WTC11 (cell line): ENCODE measurements around the gene SLFN5. TPM values are rescaled to one million over a fixed set of nuclear protein-coding genes. Genes with fewer than 3 reads are reported as not detected.

ENCODE experiments used
- ATAC-seq: fragments of 200-7000 bp; cut with Tn5 transposase; 2 replicates; pipeline ENCODE4 v1.10.0; 2021; ENCODE audit warnings: mild to moderate bottlenecking, moderate library complexity
- CTCF ChIA-PET: fragments of 300-600 bp; sonication (Branson Sonifier 250); formaldehyde crosslinking; loops from one replicate; lab custom pipeline; 2021; ENCODE audit warnings: antibody characterized with exemption; lab: Charles Lee
- POLR2A ChIA-PET: fragments of 350-600 bp; sonication (Branson Sonifier 250); formaldehyde crosslinking; loops from one replicate; lab custom pipeline; 2021; ENCODE audit warnings: antibody characterized with exemption; lab: Charles Lee
- DNase-seq: peaks from one replicate; pipeline ENCODE4 v3.0.0; 2021; ENCODE audit warnings: low spot score
- H3K27ac Mint-ChIP-seq: 2 replicates; pipeline ENCODE4 v1.8.0; 2021; ENCODE audit warnings: mixed read lengths
- H3K27me3 Mint-ChIP-seq: 2 replicates; pipeline ENCODE4 v1.8.0; 2021; ENCODE audit warnings: low read depth, mild to moderate bottlenecking, moderate library complexity, mixed read lengths
- H3K36me3 Mint-ChIP-seq: 2 replicates; pipeline ENCODE4 v1.8.0; 2021; ENCODE audit warnings: mixed read lengths
- H3K4me1 Mint-ChIP-seq: 2 replicates; pipeline ENCODE4 v1.8.0; 2022; ENCODE audit warnings: mixed read lengths
- H3K4me3 Mint-ChIP-seq: 2 replicates; pipeline ENCODE4 v1.8.0; 2021; ENCODE audit warnings: mild to moderate bottlenecking, moderate library complexity, mixed read lengths
- H3K9me3 Mint-ChIP-seq: 2 replicates; pipeline ENCODE4 v1.8.0; 2021; ENCODE audit warnings: mixed read lengths
- ELF4 ChIP-seq: sonication (generic); formaldehyde crosslinking; IDR thresholded peaks from 2 replicates; pipeline ENCODE4 v1.8.1; 2022; ENCODE audit warnings: low read depth, mild to moderate bottlenecking, moderate library complexity, missing genetic modification reagents
- ETV6 ChIP-seq: sonication (generic); formaldehyde crosslinking; IDR thresholded peaks from 2 replicates; pipeline ENCODE4 v1.8.1; 2022; ENCODE audit warnings: mild to moderate bottlenecking, missing genetic modification reagents
- FOXP1 ChIP-seq: sonication (generic); formaldehyde crosslinking; IDR thresholded peaks from 2 replicates; pipeline ENCODE4 v1.8.0; 2022; ENCODE audit warnings: missing genetic modification reagents, mild to moderate bottlenecking, moderate library complexity, borderline replicate concordance
- JUN ChIP-seq: sonication (generic); formaldehyde crosslinking; IDR thresholded peaks from 2 replicates; pipeline ENCODE4 v1.8.0; 2023; ENCODE audit warnings: mild to moderate bottlenecking, missing genetic modification reagents
- MXD4 ChIP-seq: fragments of 250-450 bp; sonication (Bioruptor Pico); IDR thresholded peaks from 2 replicates; pipeline ENCODE4 v1.8.0; 2021; ENCODE audit warnings: mild to moderate bottlenecking, moderate library complexity, borderline replicate concordance
- NR3C1 ChIP-seq: sonication (generic); formaldehyde crosslinking; conservative IDR thresholded peaks from 2 replicates; pipeline ENCODE4 v1.8.1; 2023; ENCODE audit warnings: low read depth, mild to moderate bottlenecking, missing genetic modification reagents
- RORB ChIP-seq: fragments of 250-450 bp; sonication (Bioruptor Pico); IDR thresholded peaks from 2 replicates; pipeline ENCODE4 v1.9.0; 2021; ENCODE audit warnings: mild to moderate bottlenecking
- SMAD3 ChIP-seq: sonication (generic); formaldehyde crosslinking; IDR thresholded peaks from 2 replicates; pipeline ENCODE4 v1.8.0; 2022; ENCODE audit warnings: missing genetic modification reagents, mild to moderate bottlenecking, borderline replicate concordance
- SP1 ChIP-seq: sonication (generic); formaldehyde crosslinking; conservative IDR thresholded peaks from 2 replicates; pipeline ENCODE4 v1.8.1; 2022; ENCODE audit warnings: missing genetic modification reagents
- TCF7 ChIP-seq: sonication (generic); formaldehyde crosslinking; IDR thresholded peaks from 2 replicates; pipeline ENCODE4 v1.8.0; 2022; ENCODE audit warnings: mild to moderate bottlenecking, low read depth, missing genetic modification reagents, moderate library complexity
- TEAD1 ChIP-seq: sonication (generic); formaldehyde crosslinking; IDR thresholded peaks from 2 replicates; pipeline ENCODE4 v1.8.0; 2022; ENCODE audit warnings: mild to moderate bottlenecking, missing genetic modification reagents
- TP53 ChIP-seq: sonication (generic); formaldehyde crosslinking; IDR thresholded peaks from 2 replicates; pipeline ENCODE4 v1.8.1; 2023; ENCODE audit warnings: mild to moderate bottlenecking, missing genetic modification reagents
- ZNF138 ChIP-seq: sonication (generic); formaldehyde crosslinking; conservative IDR thresholded peaks from 2 replicates; pipeline ENCODE4 v1.8.1; 2022; ENCODE audit warnings: mild to moderate bottlenecking, moderate library complexity, missing genetic modification reagents
- ZNF232 ChIP-seq: sonication (generic); formaldehyde crosslinking; IDR thresholded peaks from 2 replicates; pipeline ENCODE4 v1.8.0; 2022; ENCODE audit warnings: mild to moderate bottlenecking, missing genetic modification reagents
- ZNF263 ChIP-seq: sonication (generic); formaldehyde crosslinking; IDR thresholded peaks from 2 replicates; pipeline ENCODE4 v1.8.1; 2022; ENCODE audit warnings: low read depth, mild to moderate bottlenecking, moderate library complexity, missing genetic modification reagents
- ZNF416 ChIP-seq: fragments of 250-450 bp; sonication (Bioruptor Pico); IDR thresholded peaks from 2 replicates; pipeline ENCODE4 v1.9.0; 2021; ENCODE audit warnings: mild to moderate bottlenecking, inconsistent platforms
- total RNA-seq: library from RNA; stranded (reverse); gene quantifications from 3 replicates; pipeline ENCODE4 v1.2.3, GENCODE V29; 2021
- TF ChIP-seq, protein P1 (sequence below): sonication (generic); formaldehyde crosslinking; IDR thresholded peaks from 2 replicates; pipeline ENCODE4 v1.8.1; 2022; ENCODE audit warnings: mild to moderate bottlenecking, moderate library complexity, missing genetic modification reagents
- TF ChIP-seq, protein P2 (sequence below): sonication (generic); formaldehyde crosslinking; IDR thresholded peaks from 2 replicates; pipeline ENCODE4 v1.8.1; 2022; ENCODE audit warnings: low read depth, missing genetic modification reagents, borderline replicate concordance
- TF ChIP-seq, protein P3 (sequence below): sonication (generic); formaldehyde crosslinking; IDR thresholded peaks from 2 replicates; pipeline ENCODE4 v1.8.0; 2022; ENCODE audit warnings: mild to moderate bottlenecking, missing genetic modification reagents
- TF ChIP-seq, protein P4 (sequence below): fragments of 250-450 bp; sonication (Bioruptor Pico); IDR thresholded peaks from 2 replicates; pipeline ENCODE4 v2.1.2; 2022; ENCODE audit warnings: mild to moderate bottlenecking, moderate library complexity
- TF ChIP-seq, protein P5 (sequence below): fragments of 250-450 bp; sonication (Bioruptor Pico); IDR thresholded peaks from 2 replicates; pipeline ENCODE4 v1.9.0; 2021; ENCODE audit warnings: mild to moderate bottlenecking

SLFN5 gene
- total RNA-seq, 1 experiment from 2014 or later: 7.6 TPM

DNA sequence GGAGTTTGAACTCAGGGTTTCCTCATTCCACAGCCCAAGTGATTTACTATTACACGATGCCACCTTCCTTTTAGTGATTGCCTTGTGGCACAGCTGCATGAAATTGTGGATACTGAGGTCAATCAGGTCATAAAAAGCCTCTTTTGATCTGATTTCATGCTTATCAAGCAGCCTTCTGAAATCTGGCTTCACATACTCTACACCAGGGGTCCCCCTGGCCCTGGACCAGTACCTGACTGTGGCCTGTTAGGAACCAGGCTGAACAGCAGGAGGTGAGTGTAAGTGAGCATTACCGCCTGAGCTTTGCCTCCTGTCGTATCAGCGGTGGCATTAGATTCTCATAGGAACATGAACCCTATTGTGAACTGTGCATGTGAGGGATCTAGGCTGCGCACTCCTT, 13.8 kb downstream of the SLFN5 start:
- CTCF ChIA-PET: interaction anchor here (1.0 to 1.5 kb wide), 2 partner anchors 56 to 283 kb away, joined by 5 to 6 read pairs; no protein-coding TSS in a partner anchor
- 0 out of 2 replicates have a peak, but pooled peaks cover 4% of the 10 kb centered on the region for H3K4me1 Mint-ChIP-seq

DNA sequence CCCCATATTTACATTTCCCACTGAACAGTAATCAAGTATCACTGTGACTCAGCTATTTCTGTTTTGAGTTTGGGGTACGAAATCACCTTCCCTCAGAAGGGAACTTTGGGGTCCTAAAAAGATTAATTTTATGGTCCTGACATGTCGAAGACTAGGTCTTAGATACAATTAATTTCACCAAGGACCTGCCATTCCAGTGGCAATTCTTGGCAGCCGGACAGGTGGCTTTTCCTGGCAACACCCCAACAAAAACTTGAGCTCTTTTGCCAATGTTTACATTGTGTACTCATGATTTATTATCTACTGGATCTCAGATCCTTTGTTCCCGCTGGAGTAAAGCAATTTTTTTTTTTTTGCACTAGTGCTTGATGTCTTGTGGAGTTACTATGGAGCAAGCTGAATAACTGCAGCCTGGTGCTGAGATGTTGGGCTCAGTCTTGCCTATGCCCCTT, 14.4 kb downstream of the SLFN5 start:
- TF ChIP-seq ETV6 (CRISPR knock-in tag) (no peak), FOXP1 (CRISPR knock-in tag) (no peak), MXD4 (no peak), TEAD1 (no peak), SMAD3 (no peak), SP1 (CRISPR knock-in tag) (no peak), JUN (CRISPR knock-in tag) (no peak), NR3C1 (CRISPR knock-in tag) (no peak), ZNF138 (CRISPR knock-in tag) (no peak), RORB (CRISPR knock-in tag) (no peak), TP53 (CRISPR knock-in tag) (no peak), ZNF416 (CRISPR knock-in tag) (no peak), ZNF263 (no peak), ZNF232 (CRISPR knock-in tag) (no peak)
- TF ChIP-seq, protein P1, sequence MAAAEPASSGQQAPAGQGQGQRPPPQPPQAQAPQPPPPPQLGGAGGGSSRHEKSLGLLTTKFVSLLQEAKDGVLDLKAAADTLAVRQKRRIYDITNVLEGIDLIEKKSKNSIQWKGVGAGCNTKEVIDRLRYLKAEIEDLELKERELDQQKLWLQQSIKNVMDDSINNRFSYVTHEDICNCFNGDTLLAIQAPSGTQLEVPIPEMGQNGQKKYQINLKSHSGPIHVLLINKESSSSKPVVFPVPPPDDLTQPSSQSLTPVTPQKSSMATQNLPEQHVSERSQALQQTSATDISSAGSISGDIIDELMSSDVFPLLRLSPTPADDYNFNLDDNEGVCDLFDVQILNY (CRISPR knock-in tag): no peak
- TF ChIP-seq, protein P2, sequence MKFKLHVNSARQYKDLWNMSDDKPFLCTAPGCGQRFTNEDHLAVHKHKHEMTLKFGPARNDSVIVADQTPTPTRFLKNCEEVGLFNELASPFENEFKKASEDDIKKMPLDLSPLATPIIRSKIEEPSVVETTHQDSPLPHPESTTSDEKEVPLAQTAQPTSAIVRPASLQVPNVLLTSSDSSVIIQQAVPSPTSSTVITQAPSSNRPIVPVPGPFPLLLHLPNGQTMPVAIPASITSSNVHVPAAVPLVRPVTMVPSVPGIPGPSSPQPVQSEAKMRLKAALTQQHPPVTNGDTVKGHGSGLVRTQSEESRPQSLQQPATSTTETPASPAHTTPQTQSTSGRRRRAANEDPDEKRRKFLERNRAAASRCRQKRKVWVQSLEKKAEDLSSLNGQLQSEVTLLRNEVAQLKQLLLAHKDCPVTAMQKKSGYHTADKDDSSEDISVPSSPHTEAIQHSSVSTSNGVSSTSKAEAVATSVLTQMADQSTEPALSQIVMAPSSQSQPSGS: no peak
- TF ChIP-seq, protein P3, sequence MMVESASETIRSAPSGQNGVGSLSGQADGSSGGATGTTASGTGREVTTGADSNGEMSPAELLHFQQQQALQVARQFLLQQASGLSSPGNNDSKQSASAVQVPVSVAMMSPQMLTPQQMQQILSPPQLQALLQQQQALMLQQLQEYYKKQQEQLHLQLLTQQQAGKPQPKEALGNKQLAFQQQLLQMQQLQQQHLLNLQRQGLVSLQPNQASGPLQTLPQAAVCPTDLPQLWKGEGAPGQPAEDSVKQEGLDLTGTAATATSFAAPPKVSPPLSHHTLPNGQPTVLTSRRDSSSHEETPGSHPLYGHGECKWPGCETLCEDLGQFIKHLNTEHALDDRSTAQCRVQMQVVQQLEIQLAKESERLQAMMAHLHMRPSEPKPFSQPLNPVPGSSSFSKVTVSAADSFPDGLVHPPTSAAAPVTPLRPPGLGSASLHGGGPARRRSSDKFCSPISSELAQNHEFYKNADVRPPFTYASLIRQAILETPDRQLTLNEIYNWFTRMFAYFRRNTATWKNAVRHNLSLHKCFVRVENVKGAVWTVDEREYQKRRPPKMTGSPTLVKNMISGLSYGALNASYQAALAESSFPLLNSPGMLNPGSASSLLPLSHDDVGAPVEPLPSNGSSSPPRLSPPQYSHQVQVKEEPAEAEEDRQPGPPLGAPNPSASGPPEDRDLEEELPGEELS (CRISPR knock-in tag): no peak
- TF ChIP-seq, protein P4, sequence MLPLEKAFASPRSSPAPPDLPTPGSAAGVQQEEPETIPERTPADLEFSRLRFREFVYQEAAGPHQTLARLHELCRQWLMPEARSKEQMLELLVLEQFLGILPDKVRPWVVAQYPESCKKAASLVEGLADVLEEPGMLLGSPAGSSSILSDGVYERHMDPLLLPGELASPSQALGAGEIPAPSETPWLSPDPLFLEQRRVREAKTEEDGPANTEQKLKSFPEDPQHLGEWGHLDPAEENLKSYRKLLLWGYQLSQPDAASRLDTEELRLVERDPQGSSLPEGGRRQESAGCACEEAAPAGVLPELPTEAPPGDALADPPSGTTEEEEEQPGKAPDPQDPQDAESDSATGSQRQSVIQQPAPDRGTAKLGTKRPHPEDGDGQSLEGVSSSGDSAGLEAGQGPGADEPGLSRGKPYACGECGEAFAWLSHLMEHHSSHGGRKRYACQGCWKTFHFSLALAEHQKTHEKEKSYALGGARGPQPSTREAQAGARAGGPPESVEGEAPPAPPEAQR (CRISPR knock-in tag): no peak
- Mint-ChIP-seq H3K36me3 (no peaks in the 10 kb centered on the region), H3K27ac (no peak overlapping the region), H3K4me1 (0 out of 2 replicates have a peak, but pooled peaks cover 4% of the 10 kb centered on the region), H3K9me3 (no peaks in the 10 kb centered on the region), H3K4me3 (no peak overlapping the region), H3K27me3 (peaks cover 3% of the 10 kb centered on the region)
- ATAC-seq (no peak), DNase-seq (no peak)
- ChIA-PET CTCF (interaction anchor here (0.7 to 1.5 kb wide), 3 partner anchors 55 to 282 kb away, joined by 3 to 6 read pairs (median 5); no protein-coding TSS in a partner anchor), POLR2A (no interaction called here)

More for the DNA sequence above, 13.8 kb downstream of the SLFN5 start:
- H3K9me3 Mint-ChIP-seq: no peaks in the 10 kb centered on the region
- no peak overlapping the region for H3K4me3 Mint-ChIP-seq
- peak; percentile 71 for ATAC-seq
- TF ChIP-seq TCF7 (CRISPR knock-in tag) (no peak), ZNF138 (CRISPR knock-in tag) (no peak), ZNF232 (CRISPR knock-in tag) (no peak), ELF4 (CRISPR knock-in tag) (no peak)
- TF ChIP-seq, protein P5, sequence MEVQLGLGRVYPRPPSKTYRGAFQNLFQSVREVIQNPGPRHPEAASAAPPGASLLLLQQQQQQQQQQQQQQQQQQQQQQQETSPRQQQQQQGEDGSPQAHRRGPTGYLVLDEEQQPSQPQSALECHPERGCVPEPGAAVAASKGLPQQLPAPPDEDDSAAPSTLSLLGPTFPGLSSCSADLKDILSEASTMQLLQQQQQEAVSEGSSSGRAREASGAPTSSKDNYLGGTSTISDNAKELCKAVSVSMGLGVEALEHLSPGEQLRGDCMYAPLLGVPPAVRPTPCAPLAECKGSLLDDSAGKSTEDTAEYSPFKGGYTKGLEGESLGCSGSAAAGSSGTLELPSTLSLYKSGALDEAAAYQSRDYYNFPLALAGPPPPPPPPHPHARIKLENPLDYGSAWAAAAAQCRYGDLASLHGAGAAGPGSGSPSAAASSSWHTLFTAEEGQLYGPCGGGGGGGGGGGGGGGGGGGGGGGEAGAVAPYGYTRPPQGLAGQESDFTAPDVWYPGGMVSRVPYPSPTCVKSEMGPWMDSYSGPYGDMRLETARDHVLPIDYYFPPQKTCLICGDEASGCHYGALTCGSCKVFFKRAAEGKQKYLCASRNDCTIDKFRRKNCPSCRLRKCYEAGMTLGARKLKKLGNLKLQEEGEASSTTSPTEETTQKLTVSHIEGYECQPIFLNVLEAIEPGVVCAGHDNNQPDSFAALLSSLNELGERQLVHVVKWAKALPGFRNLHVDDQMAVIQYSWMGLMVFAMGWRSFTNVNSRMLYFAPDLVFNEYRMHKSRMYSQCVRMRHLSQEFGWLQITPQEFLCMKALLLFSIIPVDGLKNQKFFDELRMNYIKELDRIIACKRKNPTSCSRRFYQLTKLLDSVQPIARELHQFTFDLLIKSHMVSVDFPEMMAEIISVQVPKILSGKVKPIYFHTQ (CRISPR knock-in tag): no peak
- POLR2A ChIA-PET: no interaction called here
- no peaks in the 10 kb centered on the region for H3K36me3 Mint-ChIP-seq
- no peak overlapping the region for H3K27ac Mint-ChIP-seq
- peak; percentile 18 for DNase-seq
- peaks cover 3% of the 10 kb centered on the region for H3K27me3 Mint-ChIP-seq
